SU-DHL-6 (cell line): ENCODE results near the gene YAF2.

Experiments
- H2AFZ ChIP-seq: fragments of 200-600 bp; sonication (generic); 2 replicates; pipeline ENCODE4 v1.6.1; 2014; ENCODE audit warnings: low read depth, mild to moderate bottlenecking, moderate library complexity, mixed read lengths, antibody characterized with exemption, low read length; ENCODE audit not compliant: severe bottlenecking
- H3F3A ChIP-seq: fragments of 200-600 bp; shearing (Covaris generic); 2 replicates; pipeline ENCODE4 v1.6.0; 2016; ENCODE audit warnings: antibody characterized with exemption, mild to moderate bottlenecking; ENCODE audit not compliant: insufficient read depth
- H3K27ac ChIP-seq: fragments of 200-600 bp; sonication (generic); 2 replicates; pipeline ENCODE4 v1.5.1; 2016; ENCODE audit warnings: low read depth, mild to moderate bottlenecking, low read length, moderate library complexity, mixed read lengths
- H3K27me3 ChIP-seq: fragments of 200-600 bp; sonication (generic), shearing (Covaris generic); 2 replicates; pipeline ENCODE4 v1.6.0; 2014; ENCODE audit warnings: mild to moderate bottlenecking, low read length
- H3K36me3 ChIP-seq: fragments of 200-600 bp; sonication (generic); 2 replicates; pipeline ENCODE4 v1.6.1; 2014; ENCODE audit warnings: mild to moderate bottlenecking, low read length, mixed read lengths
- H3K4me2 ChIP-seq: fragments of 300-600, 200-600 bp; shearing (Covaris generic), sonication (generic); 2 replicates; pipeline ENCODE4 v1.6.0; 2014; ENCODE audit warnings: low read length, low read depth, mild to moderate bottlenecking; ENCODE audit not compliant: poor library complexity, severe bottlenecking
- H3K4me3 ChIP-seq: fragments of 200-600 bp; sonication (generic); 2 replicates; pipeline ENCODE4 v1.5.1; 2014; ENCODE audit warnings: antibody characterized with exemption, low read length, mild to moderate bottlenecking, mixed read lengths; ENCODE audit not compliant: insufficient read depth, poor library complexity, severe bottlenecking
- H3K79me2 ChIP-seq: fragments of 200-600 bp; sonication (generic); 2 replicates; pipeline ENCODE4 v1.6.1; 2014; ENCODE audit warnings: mild to moderate bottlenecking, low read length, moderate library complexity; ENCODE audit not compliant: insufficient read depth
- H3K9ac ChIP-seq: fragments of 200-600 bp; sonication (generic); 2 replicates; pipeline ENCODE4 v1.7.0; 2014; ENCODE audit warnings: mild to moderate bottlenecking, low read length
- H3K9me2 ChIP-seq: fragments of 200-600 bp; sonication (generic); replicated peaks from 2 replicates; pipeline ENCODE4 v1.6.1; 2014; ENCODE audit warnings: low read length; ENCODE audit not compliant: insufficient read depth
- H3K9me3 ChIP-seq: fragments of 200-600 bp; sonication (generic); 2 replicates; pipeline ENCODE4 v1.6.1; 2014; ENCODE audit warnings: low read length, mixed read lengths; ENCODE audit not compliant: insufficient read depth
- H4K20me1 ChIP-seq: fragments of 200-600 bp; sonication (generic); 2 replicates; pipeline ENCODE4 v1.6.1; 2014; ENCODE audit warnings: low read depth, mild to moderate bottlenecking, antibody characterized with exemption, low read length, moderate library complexity, mixed read lengths
- EZH2phosphoT487 ChIP-seq: fragments of 200-600 bp; sonication (generic), shearing (Covaris generic); conservative IDR thresholded peaks from 2 replicates; pipeline ENCODE4 v1.6.1; 2018; ENCODE audit warnings: mild to moderate bottlenecking, antibody characterized with exemption, low read length, moderate library complexity, mixed read lengths
- TF ChIP-seq, protein P1 (sequence below): fragments of 200-600 bp; sonication (generic); IDR thresholded peaks from one replicate; pipeline ENCODE4 v1.5.1; 2017; ENCODE audit warnings: antibody characterized with exemption, mild to moderate bottlenecking, low read length, moderate library complexity; ENCODE audit not compliant: insufficient read depth, poor library complexity, severe bottlenecking

YAF2 gene

GRCh38 chr12:42240131-42240750, 2.2 kb upstream of the YAF2 start:
- H3K4me3 ChIP-seq, result no peak overlapping the region
- TF ChIP-seq, protein P1, sequence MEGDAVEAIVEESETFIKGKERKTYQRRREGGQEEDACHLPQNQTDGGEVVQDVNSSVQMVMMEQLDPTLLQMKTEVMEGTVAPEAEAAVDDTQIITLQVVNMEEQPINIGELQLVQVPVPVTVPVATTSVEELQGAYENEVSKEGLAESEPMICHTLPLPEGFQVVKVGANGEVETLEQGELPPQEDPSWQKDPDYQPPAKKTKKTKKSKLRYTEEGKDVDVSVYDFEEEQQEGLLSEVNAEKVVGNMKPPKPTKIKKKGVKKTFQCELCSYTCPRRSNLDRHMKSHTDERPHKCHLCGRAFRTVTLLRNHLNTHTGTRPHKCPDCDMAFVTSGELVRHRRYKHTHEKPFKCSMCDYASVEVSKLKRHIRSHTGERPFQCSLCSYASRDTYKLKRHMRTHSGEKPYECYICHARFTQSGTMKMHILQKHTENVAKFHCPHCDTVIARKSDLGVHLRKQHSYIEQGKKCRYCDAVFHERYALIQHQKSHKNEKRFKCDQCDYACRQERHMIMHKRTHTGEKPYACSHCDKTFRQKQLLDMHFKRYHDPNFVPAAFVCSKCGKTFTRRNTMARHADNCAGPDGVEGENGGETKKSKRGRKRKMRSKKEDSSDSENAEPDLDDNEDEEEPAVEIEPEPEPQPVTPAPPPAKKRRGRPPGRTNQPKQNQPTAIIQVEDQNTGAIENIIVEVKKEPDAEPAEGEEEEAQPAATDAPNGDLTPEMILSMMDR, result no peak
- TF ChIP-seq EZH2phosphoT487, result no peak
- no peak overlapping the region for H3K27ac ChIP-seq
- H3K9me3 ChIP-seq, result no peaks in the 10 kb centered on the region
- peaks cover 13% of the 10 kb centered on the region for H4K20me1 ChIP-seq
- no peak overlapping the region for H2AFZ ChIP-seq
- no peak overlapping the region for H3K9ac ChIP-seq
- H3K27me3 ChIP-seq, result no peaks in the 10 kb centered on the region
- no peak overlapping the region for H3K4me2 ChIP-seq
- H3K79me2 ChIP-seq, result peaks cover 22% of the 10 kb centered on the region
- peaks cover 14% of the 10 kb centered on the region for H3F3A ChIP-seq
- H3K9me2 ChIP-seq, result no peaks in the 10 kb centered on the region
- no peaks in the 10 kb centered on the region for H3K36me3 ChIP-seq

DNA sequence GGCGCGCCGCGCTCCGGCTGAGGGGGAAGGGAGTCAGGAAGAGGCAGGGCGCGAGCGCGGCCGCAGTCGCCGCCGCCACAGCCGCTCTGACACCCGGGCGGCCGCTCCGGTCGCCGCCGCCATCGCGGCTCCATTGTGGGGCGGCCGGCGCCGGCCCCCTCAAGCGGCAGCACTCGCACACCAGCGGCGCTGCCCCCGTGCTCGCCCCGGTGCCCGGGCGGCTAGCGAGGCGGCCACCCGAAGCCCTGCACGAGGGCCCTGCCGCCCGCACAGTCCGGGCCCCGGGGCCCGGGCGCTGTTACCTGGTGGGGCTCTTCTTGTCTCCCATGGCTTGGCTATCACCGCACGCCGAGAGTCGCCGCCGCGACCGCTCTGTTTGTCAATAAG, 202 bp downstream of the YAF2 start:
- Histone ChIP-seq H3K4me2 (peak overlapping the region; percentile 39), H2AFZ (peak overlapping the region; percentile 69)

GRCh38 chr12:42237052-42237852, 796 bp downstream of the YAF2 start:
- H3K27me3 ChIP-seq, result no peaks in the 10 kb centered on the region
- H3K36me3 ChIP-seq, result peaks cover 7% of the 10 kb centered on the region; the same call in 1 of the 2 replicates
- peak overlapping the region; percentile 96 for H3K4me2 ChIP-seq
- peaks cover 23% of the 10 kb centered on the region for H3F3A ChIP-seq
- TF ChIP-seq EZH2phosphoT487, result no peak
- TF ChIP-seq, protein P1, result peak; percentile 16
- H3K4me3 ChIP-seq, result peak overlapping the region; percentile 90
- H3K79me2 ChIP-seq, result peaks cover 50% of the 10 kb centered on the region
- no peaks in the 10 kb centered on the region for H3K9me2 ChIP-seq
- peaks cover 13% of the 10 kb centered on the region for H4K20me1 ChIP-seq
- H3K27ac ChIP-seq, result peak overlapping the region; percentile 78
- H2AFZ ChIP-seq, result peak overlapping the region; percentile 12
- H3K9me3 ChIP-seq, result no peaks in the 10 kb centered on the region
- peak overlapping the region; percentile 85 for H3K9ac ChIP-seq

More for the DNA sequence above, 202 bp downstream of the YAF2 start:
- Histone ChIP-seq H3K9me2 (no peaks in the 10 kb centered on the region), H3K9me3 (no peaks in the 10 kb centered on the region), H3K36me3 (peaks cover 7% of the 10 kb centered on the region; the same call in 1 of the 2 replicates), H3K79me2 (peaks cover 44% of the 10 kb centered on the region), H3F3A (peaks cover 17% of the 10 kb centered on the region), H3K27me3 (no peaks in the 10 kb centered on the region), H3K9ac (peak overlapping the region; percentile 85), H4K20me1 (peaks cover 13% of the 10 kb centered on the region), H3K4me3 (peak overlapping the region; percentile 90), H3K27ac (peak overlapping the region; percentile 78)
- TF ChIP-seq, protein P1, result no peak
- no peak for TF ChIP-seq EZH2phosphoT487
